B cell (primary cell): ENCODE measurements around the gene NDFIP1.

ENCODE experiments used
- EZH2 ChIP-seq: IDR thresholded peaks from 2 replicates; pipeline ENCODE4 v1.6.1; 2012; ENCODE audit warnings: borderline replicate concordance, low read depth, mild to moderate bottlenecking, moderate library complexity, low read length; ENCODE audit not compliant: insufficient read depth, poor library complexity, severe bottlenecking
- TF ChIP-seq, protein P1 (sequence below): fragments of 200-600 bp; IDR thresholded peaks from one replicate; pipeline ENCODE4 v1.8.0; 2022; ENCODE audit warnings: antibody characterized with exemption, mild to moderate bottlenecking

DNA sequence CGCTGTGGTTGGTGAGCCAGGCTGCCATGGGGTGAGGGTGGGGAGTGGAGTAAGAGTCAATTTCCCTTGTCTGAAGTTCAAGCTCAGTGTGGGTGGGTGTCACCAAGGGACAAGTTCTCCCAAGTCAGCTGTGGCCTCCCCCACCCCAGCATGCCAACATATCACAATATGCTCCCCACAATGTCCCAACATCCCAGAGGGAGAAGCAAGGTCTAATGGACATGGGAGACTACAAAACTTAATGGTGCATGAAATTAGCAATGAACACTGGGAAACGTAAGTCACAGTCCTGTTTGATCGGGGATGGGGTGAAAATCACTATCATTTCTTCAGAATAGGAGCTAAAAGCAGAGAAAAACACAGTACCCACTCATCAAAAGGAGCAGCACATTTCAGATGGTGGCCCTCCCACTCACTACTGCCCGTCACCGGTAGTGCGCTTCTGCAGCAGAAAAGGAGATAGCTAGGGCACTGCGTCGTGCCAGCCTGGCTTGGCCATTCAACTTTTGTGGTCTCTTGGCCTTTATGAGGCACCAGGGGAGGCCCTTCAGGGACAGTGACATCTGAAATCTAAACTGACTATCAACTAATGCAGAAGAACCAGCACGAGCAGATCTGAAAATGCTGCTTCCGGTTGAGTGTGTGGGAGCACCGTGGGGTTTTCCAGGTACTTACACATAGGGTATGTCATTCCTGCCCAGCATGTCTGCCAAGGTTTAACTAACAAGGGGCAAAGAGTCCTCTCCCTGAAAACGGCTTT is 20.5 kb upstream of the NDFIP1 start:
- TF ChIP-seq, protein P1, sequence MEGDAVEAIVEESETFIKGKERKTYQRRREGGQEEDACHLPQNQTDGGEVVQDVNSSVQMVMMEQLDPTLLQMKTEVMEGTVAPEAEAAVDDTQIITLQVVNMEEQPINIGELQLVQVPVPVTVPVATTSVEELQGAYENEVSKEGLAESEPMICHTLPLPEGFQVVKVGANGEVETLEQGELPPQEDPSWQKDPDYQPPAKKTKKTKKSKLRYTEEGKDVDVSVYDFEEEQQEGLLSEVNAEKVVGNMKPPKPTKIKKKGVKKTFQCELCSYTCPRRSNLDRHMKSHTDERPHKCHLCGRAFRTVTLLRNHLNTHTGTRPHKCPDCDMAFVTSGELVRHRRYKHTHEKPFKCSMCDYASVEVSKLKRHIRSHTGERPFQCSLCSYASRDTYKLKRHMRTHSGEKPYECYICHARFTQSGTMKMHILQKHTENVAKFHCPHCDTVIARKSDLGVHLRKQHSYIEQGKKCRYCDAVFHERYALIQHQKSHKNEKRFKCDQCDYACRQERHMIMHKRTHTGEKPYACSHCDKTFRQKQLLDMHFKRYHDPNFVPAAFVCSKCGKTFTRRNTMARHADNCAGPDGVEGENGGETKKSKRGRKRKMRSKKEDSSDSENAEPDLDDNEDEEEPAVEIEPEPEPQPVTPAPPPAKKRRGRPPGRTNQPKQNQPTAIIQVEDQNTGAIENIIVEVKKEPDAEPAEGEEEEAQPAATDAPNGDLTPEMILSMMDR, result no peak
- no peak for TF ChIP-seq EZH2
